MG63 (cell line): ENCODE measurements around the gene STK32B. TPM values are rescaled to one million over a fixed set of nuclear protein-coding genes. Genes with fewer than 3 reads are reported as not detected.

Experiments
- DNase-seq: peaks from one replicate; pipeline ENCODE4 v3.0.0-alpha.2; 2020
- H3K27me3 ChIP-seq: fragments of 250-450 bp; sonication (Bioruptor Pico); 2 replicates; pipeline ENCODE4 v1.5.1; 2020; ENCODE audit warnings: mild to moderate bottlenecking, moderate library complexity
- H3K36me3 ChIP-seq: fragments of 250-450 bp; sonication (Bioruptor Pico); 2 replicates; pipeline ENCODE4 v1.5.1; 2020; ENCODE audit warnings: mild to moderate bottlenecking, moderate library complexity
- H3K4me3 ChIP-seq: fragments of 250-450 bp; sonication (Bioruptor Pico); 2 replicates; pipeline ENCODE4 v1.5.1; 2020; ENCODE audit warnings: mild to moderate bottlenecking, moderate library complexity
- H3K9me3 ChIP-seq: fragments of 250-450 bp; sonication (Bioruptor Pico); 2 replicates; pipeline ENCODE4 v1.5.1; 2020; ENCODE audit warnings: mild to moderate bottlenecking, moderate library complexity
- total RNA-seq: library from RNA; depleted of rRNA; stranded (reverse); fragments of >200 nt; shearing (Covaris generic); gene quantifications from 2 replicates; pipeline ENCODE4 v1.2.3, GENCODE V29; 2014; ENCODE audit warnings: low replicate concordance

Gene STK32B
- total RNA-seq, 1 experiment from 2014 or later: not detected

GRCh38 chr4:5126857-5127256 is 75.6 kb downstream of the STK32B start:
- DNase-seq: no peak
- Histone ChIP-seq H3K9me3 (no peaks in the 10 kb centered on the region), H3K27me3 (no peaks in the 10 kb centered on the region), H3K36me3 (no peaks in the 10 kb centered on the region), H3K4me3 (no peak overlapping the region)

GRCh38 chr4:5127556-5127955 is 76.3 kb downstream of the STK32B start:
- H3K9me3 ChIP-seq: no peaks in the 10 kb centered on the region
- no peaks in the 10 kb centered on the region for H3K27me3 ChIP-seq
- no peak for DNase-seq
- H3K36me3 ChIP-seq: no peaks in the 10 kb centered on the region
- no peak overlapping the region for H3K4me3 ChIP-seq

GRCh38 chr4:5128569-5128968 is 77.3 kb downstream of the STK32B start:
- H3K4me3 ChIP-seq: no peak overlapping the region
- no peak for DNase-seq
- H3K36me3 ChIP-seq: no peaks in the 10 kb centered on the region
- no peaks in the 10 kb centered on the region for H3K27me3 ChIP-seq
- no peaks in the 10 kb centered on the region for H3K9me3 ChIP-seq

GRCh38 chr4:5133201-5133600 is 81.9 kb downstream of the STK32B start:
- Histone ChIP-seq H3K9me3 (no peaks in the 10 kb centered on the region), H3K27me3 (no peaks in the 10 kb centered on the region), H3K36me3 (no peaks in the 10 kb centered on the region), H3K4me3 (no peak overlapping the region)
- DNase-seq: no peak

- Histone ChIP-seq H3K4me3 (no peak overlapping the region), H3K27me3 (no peaks in the 10 kb centered on the region), H3K36me3 (no peaks in the 10 kb centered on the region), H3K9me3 (no peaks in the 10 kb centered on the region)
- DNase-seq: no peak
Observed at GRCh38 chr4:5133933-5134594, 82.8 kb downstream of the STK32B start.

- DNase-seq: no peak
- Histone ChIP-seq H3K36me3 (no peaks in the 10 kb centered on the region), H3K27me3 (no peaks in the 10 kb centered on the region), H3K4me3 (no peak overlapping the region), H3K9me3 (no peaks in the 10 kb centered on the region)
Observed at GRCh38 chr4:5134620-5135019, 83.3 kb downstream of the STK32B start.

- H3K4me3 ChIP-seq: no peak overlapping the region
- H3K27me3 ChIP-seq: no peaks in the 10 kb centered on the region
- DNase-seq: no peak
- H3K9me3 ChIP-seq: no peaks in the 10 kb centered on the region
- no peaks in the 10 kb centered on the region for H3K36me3 ChIP-seq
Observed at GRCh38 chr4:5137226-5137625, 85.9 kb downstream of the STK32B start.

- Histone ChIP-seq H3K4me3 (no peak overlapping the region), H3K27me3 (no peaks in the 10 kb centered on the region), H3K9me3 (no peaks in the 10 kb centered on the region), H3K36me3 (no peaks in the 10 kb centered on the region)
- DNase-seq: no peak
Observed at GRCh38 chr4:5137927-5138326, 86.6 kb downstream of the STK32B start.

GRCh38 chr4:5138389-5138788 is 87.1 kb downstream of the STK32B start:
- Histone ChIP-seq H3K36me3 (no peaks in the 10 kb centered on the region), H3K9me3 (no peaks in the 10 kb centered on the region)

GRCh38 chr4:5139141-5139540 is 87.9 kb downstream of the STK32B start:
- no peak for DNase-seq
- H3K4me3 ChIP-seq: no peak overlapping the region

More at GRCh38 chr4:5138389-5138788, 87.1 kb downstream of the STK32B start:
- H3K4me3 ChIP-seq: no peak overlapping the region
- DNase-seq: no peak
- H3K27me3 ChIP-seq: no peaks in the 10 kb centered on the region

GRCh38 chr4:5141802-5142201 is 90.5 kb downstream of the STK32B start:
- DNase-seq: no peak
- H3K9me3 ChIP-seq: no peaks in the 10 kb centered on the region
- no peaks in the 10 kb centered on the region for H3K27me3 ChIP-seq
- H3K4me3 ChIP-seq: no peak overlapping the region
- no peaks in the 10 kb centered on the region for H3K36me3 ChIP-seq

More at GRCh38 chr4:5139141-5139540, 87.9 kb downstream of the STK32B start:
- Histone ChIP-seq H3K36me3 (no peaks in the 10 kb centered on the region), H3K27me3 (no peaks in the 10 kb centered on the region), H3K9me3 (no peaks in the 10 kb centered on the region)

GRCh38 chr4:5142726-5143125 is 91.4 kb downstream of the STK32B start:
- DNase-seq: peak; percentile 3
- H3K27me3 ChIP-seq: no peaks in the 10 kb centered on the region
- H3K4me3 ChIP-seq: no peak overlapping the region

GRCh38 chr4:5143306-5143861 is 92.1 kb downstream of the STK32B start:
- Histone ChIP-seq H3K36me3 (no peaks in the 10 kb centered on the region), H3K9me3 (no peaks in the 10 kb centered on the region), H3K27me3 (no peaks in the 10 kb centered on the region), H3K4me3 (no peak overlapping the region)
- DNase-seq: no peak

More at GRCh38 chr4:5142726-5143125, 91.4 kb downstream of the STK32B start:
- no peaks in the 10 kb centered on the region for H3K9me3 ChIP-seq
- no peaks in the 10 kb centered on the region for H3K36me3 ChIP-seq

GRCh38 chr4:5143940-5144339 is 92.7 kb downstream of the STK32B start:
- no peaks in the 10 kb centered on the region for H3K27me3 ChIP-seq
- no peaks in the 10 kb centered on the region for H3K36me3 ChIP-seq
- no peak overlapping the region for H3K4me3 ChIP-seq
- no peaks in the 10 kb centered on the region for H3K9me3 ChIP-seq
- no peak for DNase-seq

GRCh38 chr4:5144384-5144783 is 93.1 kb downstream of the STK32B start:
- Histone ChIP-seq H3K36me3 (no peaks in the 10 kb centered on the region), H3K27me3 (no peaks in the 10 kb centered on the region), H3K4me3 (no peak overlapping the region), H3K9me3 (no peaks in the 10 kb centered on the region)
- DNase-seq: no peak

- H3K4me3 ChIP-seq: no peak overlapping the region
- no peak for DNase-seq
- H3K36me3 ChIP-seq: no peaks in the 10 kb centered on the region
- no peaks in the 10 kb centered on the region for H3K27me3 ChIP-seq
- no peaks in the 10 kb centered on the region for H3K9me3 ChIP-seq
Observed at GRCh38 chr4:5146248-5146647, 95.0 kb downstream of the STK32B start.

GRCh38 chr4:5152521-5152920 is 101.2 kb downstream of the STK32B start:
- Histone ChIP-seq H3K4me3 (no peak overlapping the region), H3K36me3 (no peaks in the 10 kb centered on the region)

GRCh38 chr4:5156682-5157081 is 105.4 kb downstream of the STK32B start:
- Histone ChIP-seq H3K4me3 (no peak overlapping the region), H3K36me3 (no peaks in the 10 kb centered on the region)
- DNase-seq: no peak

More at GRCh38 chr4:5152521-5152920, 101.2 kb downstream of the STK32B start:
- Histone ChIP-seq H3K9me3 (no peaks in the 10 kb centered on the region), H3K27me3 (no peaks in the 10 kb centered on the region)
- no peak for DNase-seq

More at GRCh38 chr4:5156682-5157081, 105.4 kb downstream of the STK32B start:
- Histone ChIP-seq H3K27me3 (no peaks in the 10 kb centered on the region), H3K9me3 (no peaks in the 10 kb centered on the region)
